ENCODE results near the gene ARHGAP8. TPM values are rescaled to one million over a fixed set of nuclear protein-coding genes. Genes with fewer than 3 reads are reported as not detected.

ARHGAP8 gene
- total RNA-seq, 1 donor from 2014 or later, result not detected

DNA sequence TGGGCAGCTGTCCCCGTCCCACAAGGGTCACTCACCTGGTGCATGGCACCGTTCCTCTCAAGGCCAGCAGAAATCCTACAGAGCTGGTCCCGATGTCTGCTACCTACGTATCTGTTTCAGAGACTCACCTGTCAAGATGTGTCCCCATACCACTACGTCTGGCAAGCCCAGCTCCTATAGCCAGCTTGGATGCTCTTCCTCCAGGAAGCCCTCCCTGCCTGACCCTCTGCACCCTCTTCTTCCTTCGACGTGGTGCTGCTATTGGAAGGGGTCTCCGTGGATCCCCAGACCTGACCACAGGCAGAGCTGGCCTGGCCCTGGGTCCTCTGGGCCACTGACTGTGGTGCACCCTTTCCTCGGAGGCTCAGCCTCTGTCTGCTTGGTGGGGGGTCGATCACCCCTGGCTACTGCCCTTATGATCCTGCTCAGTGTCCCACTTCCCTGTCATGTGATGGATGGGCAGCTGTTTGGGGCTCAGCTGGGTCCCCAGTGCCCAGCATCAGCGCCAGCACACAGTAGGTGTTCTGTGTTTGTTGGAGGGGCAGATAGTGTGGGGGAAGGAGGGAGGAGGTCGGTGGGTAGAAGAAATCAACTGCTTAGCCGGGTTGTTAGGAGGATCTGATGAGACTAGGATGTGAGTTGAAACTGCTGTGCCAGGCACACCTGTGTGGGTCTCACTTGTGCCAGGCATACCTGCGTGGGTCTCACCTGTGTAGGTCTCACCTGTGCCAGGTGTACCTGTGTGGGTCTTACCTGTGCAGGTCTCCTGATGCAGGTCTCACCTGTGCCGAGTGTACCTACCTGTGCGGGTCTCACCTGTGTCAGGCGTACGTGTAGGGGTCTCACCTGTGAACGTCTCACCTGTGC, 21.7 kb upstream of the ARHGAP8 start:
- TF ChIP-seq, protein P1, sequence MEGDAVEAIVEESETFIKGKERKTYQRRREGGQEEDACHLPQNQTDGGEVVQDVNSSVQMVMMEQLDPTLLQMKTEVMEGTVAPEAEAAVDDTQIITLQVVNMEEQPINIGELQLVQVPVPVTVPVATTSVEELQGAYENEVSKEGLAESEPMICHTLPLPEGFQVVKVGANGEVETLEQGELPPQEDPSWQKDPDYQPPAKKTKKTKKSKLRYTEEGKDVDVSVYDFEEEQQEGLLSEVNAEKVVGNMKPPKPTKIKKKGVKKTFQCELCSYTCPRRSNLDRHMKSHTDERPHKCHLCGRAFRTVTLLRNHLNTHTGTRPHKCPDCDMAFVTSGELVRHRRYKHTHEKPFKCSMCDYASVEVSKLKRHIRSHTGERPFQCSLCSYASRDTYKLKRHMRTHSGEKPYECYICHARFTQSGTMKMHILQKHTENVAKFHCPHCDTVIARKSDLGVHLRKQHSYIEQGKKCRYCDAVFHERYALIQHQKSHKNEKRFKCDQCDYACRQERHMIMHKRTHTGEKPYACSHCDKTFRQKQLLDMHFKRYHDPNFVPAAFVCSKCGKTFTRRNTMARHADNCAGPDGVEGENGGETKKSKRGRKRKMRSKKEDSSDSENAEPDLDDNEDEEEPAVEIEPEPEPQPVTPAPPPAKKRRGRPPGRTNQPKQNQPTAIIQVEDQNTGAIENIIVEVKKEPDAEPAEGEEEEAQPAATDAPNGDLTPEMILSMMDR (IDR thresholded peaks at IDR 0.05; ENCODE audit: borderline replicate concordance), result no peak
- Histone ChIP-seq H3K9me3 (replicated peaks) (no peaks in the 10 kb centered on the region), H3K36me3 (no peaks in the 10 kb centered on the region), H3K27ac (replicated peaks) (peak overlapping the region; percentile 67), H3K27me3 (ENCODE audit: low read depth) (peaks cover 18% of the 10 kb centered on the region), H3K4me1 (peaks cover 17% of the 10 kb centered on the region), H3K4me3 (no peak overlapping the region)
- intact Hi-C loops (cut with micrococcal nuclease), result no loop called here
- DNase-seq, result no peak

- Histone ChIP-seq H3K36me3 (no peaks in the 10 kb centered on the region), H3K9me3 (replicated peaks) (no peaks in the 10 kb centered on the region), H3K4me1 (peaks cover 21% of the 10 kb centered on the region), H3K27me3 (ENCODE audit: low read depth) (peaks cover 26% of the 10 kb centered on the region), H3K27ac (replicated peaks) (no peak overlapping the region), H3K4me3 (no peak overlapping the region)
- intact Hi-C loops (cut with micrococcal nuclease), result no loop called here
- TF ChIP-seq, protein P1 (IDR thresholded peaks at IDR 0.05; ENCODE audit: borderline replicate concordance), result no peak
- no peak for DNase-seq
Measured at GRCh38 chr22:44731357-44731970, 20.9 kb upstream of the ARHGAP8 start.

DNA sequence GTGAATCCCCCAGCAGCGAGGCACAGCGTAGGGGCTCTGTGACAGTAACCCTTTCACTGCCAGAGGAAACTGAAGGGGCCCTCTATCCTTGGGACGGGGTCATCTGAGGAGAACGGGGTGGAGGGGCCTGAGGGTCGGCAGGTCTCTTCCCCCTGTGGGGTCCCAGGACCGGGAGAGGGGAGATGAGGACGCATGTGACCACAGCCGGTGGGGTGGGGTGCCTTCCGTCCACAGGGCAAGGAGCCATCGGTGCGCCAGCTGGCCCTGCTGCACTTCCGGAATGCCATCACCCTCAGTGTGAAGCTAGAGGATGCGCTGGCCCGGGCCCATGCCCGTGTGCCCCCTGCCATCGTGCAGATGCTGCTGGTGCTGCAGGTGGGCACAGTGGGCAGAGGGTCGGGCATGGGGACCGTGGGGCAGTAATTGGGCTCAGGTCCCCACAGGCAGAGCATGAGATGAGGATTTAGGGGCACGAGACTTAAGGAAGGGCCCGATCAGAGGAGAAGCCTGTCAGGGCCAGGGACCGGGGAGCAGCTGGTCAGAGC, 20.3 kb upstream of the ARHGAP8 start:
- Histone ChIP-seq H3K36me3 (no peaks in the 10 kb centered on the region), H3K4me1 (peaks cover 21% of the 10 kb centered on the region), H3K27me3 (ENCODE audit: low read depth) (peaks cover 32% of the 10 kb centered on the region), H3K4me3 (no peak overlapping the region), H3K27ac (replicated peaks) (no peak overlapping the region), H3K9me3 (replicated peaks) (no peaks in the 10 kb centered on the region)
- intact Hi-C loops (cut with micrococcal nuclease), result no loop called here
- no peak for DNase-seq
- TF ChIP-seq, protein P1 (IDR thresholded peaks at IDR 0.05; ENCODE audit: borderline replicate concordance), result no peak

GRCh38 chr22:44732661-44733060, 19.7 kb upstream of the ARHGAP8 start:
- intact Hi-C loops (cut with micrococcal nuclease), result no loop called here
- H3K4me1 ChIP-seq, result peaks cover 21% of the 10 kb centered on the region
- H3K9me3 ChIP-seq (replicated peaks), result no peaks in the 10 kb centered on the region
- no peaks in the 10 kb centered on the region for H3K36me3 ChIP-seq
- no peak for DNase-seq
- H3K4me3 ChIP-seq, result no peak overlapping the region
- peaks cover 38% of the 10 kb centered on the region for H3K27me3 ChIP-seq (ENCODE audit: low read depth)
- TF ChIP-seq, protein P1 (IDR thresholded peaks at IDR 0.05; ENCODE audit: borderline replicate concordance), result no peak
- no peak overlapping the region for H3K27ac ChIP-seq (replicated peaks)

DNA sequence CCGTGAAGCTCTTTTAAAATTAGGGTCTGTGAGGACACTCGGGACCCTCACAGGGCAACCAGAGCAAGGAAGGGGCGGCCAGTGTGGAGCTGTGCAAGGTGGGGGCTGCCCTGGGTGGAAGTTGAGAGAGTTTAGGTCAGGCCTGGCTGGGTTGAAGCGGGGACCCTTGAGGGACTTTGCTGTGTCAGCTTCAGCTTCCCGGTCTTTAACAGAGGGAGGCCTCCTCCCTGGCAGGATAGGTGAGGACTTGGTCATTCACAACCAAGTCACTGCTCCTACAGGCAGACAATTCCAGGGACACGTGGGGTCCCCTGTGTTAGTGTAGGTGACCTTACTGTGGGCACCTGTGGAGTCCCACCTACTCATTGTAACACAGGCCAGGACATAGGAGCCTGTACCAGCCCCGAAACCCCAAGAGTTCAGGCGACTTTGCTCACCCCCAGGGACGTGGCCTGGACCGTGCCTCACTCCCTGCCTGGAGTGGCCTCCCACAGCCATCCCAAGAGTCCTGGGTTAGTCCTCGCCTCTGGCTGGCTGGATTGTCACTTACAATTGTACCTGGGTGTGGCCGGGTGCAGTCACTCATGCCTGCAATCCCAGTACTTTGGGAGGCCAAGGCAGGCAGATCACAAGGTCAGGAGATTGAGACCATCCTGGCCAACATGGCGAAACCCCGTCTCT, 18.8 kb upstream of the ARHGAP8 start:
- H3K4me1 ChIP-seq, result peaks cover 18% of the 10 kb centered on the region
- H3K27ac ChIP-seq (replicated peaks), result no peak overlapping the region
- TF ChIP-seq, protein P1 (IDR thresholded peaks at IDR 0.05; ENCODE audit: borderline replicate concordance), result no peak
- H3K4me3 ChIP-seq, result no peak overlapping the region
- H3K36me3 ChIP-seq, result no peaks in the 10 kb centered on the region
- intact Hi-C loops (cut with micrococcal nuclease), result no loop called here
- DNase-seq, result no peak
- peaks cover 47% of the 10 kb centered on the region for H3K27me3 ChIP-seq (ENCODE audit: low read depth)
- no peaks in the 10 kb centered on the region for H3K9me3 ChIP-seq (replicated peaks)
